ENCODE results near the gene KLHDC7A. TPM values are rescaled to one million over a fixed set of nuclear protein-coding genes. Genes with fewer than 3 reads are reported as not detected.
"Not testable (repeated sequence)": the region's sequence is repeated elsewhere in the genome, so short reads cannot be mapped to it uniquely, and the experiment has no call there.

The KLHDC7A gene
- not detected for total RNA-seq
- long read RNA-seq: 0 reads

- DNase-seq (no peak), ATAC-seq (ENCODE audit: poor library complexity) (peak; percentile 48)
- intact Hi-C loops (cut with DNase I): no loop called here
Observed at GRCh38 chr1:18480315-18481189, at the start of gene KLHDC7A. Gene KLHDC7A, plus strand, starts transcription at chr1:18480930. Its CDS starts 52 bp downstream, at chr1:18480982.

- DNase-seq: no peak
- no peak for ATAC-seq (ENCODE audit: poor library complexity)
- intact Hi-C loops (cut with DNase I): no loop called here
Observed at GRCh38 chr1:18434041-18434440, 46.7 kb upstream of the KLHDC7A start.

- intact Hi-C loops (cut with DNase I): no loop called here
- DNase-seq: no peak
- no peak for ATAC-seq (ENCODE audit: poor library complexity)
Observed at GRCh38 chr1:18440385-18441226, 40.1 kb upstream of the KLHDC7A start.

GRCh38 chr1:18443587-18444520 lies 36.9 kb upstream of the KLHDC7A start:
- DNase-seq: no peak
- intact Hi-C loops (cut with DNase I): no loop called here
- no peak for ATAC-seq (ENCODE audit: poor library complexity)

- no peak for DNase-seq
Observed at GRCh38 chr1:18444563-18444962, 36.2 kb upstream of the KLHDC7A start.

GRCh38 chr1:18446751-18447150 lies 34.0 kb upstream of the KLHDC7A start:
- DNase-seq (no peak), ATAC-seq (ENCODE audit: poor library complexity) (no peak)
- intact Hi-C loops (cut with DNase I): no loop called here

More at GRCh38 chr1:18444563-18444962, 36.2 kb upstream of the KLHDC7A start:
- intact Hi-C loops (cut with DNase I): no loop called here
- no peak for ATAC-seq (ENCODE audit: poor library complexity)

- ATAC-seq (ENCODE audit: poor library complexity): no peak
Observed at GRCh38 chr1:18447509-18448220, 33.1 kb upstream of the KLHDC7A start.

GRCh38 chr1:18448889-18449288 lies 31.8 kb upstream of the KLHDC7A start:
- DNase-seq (no peak), ATAC-seq (ENCODE audit: poor library complexity) (no peak)
- intact Hi-C loops (cut with DNase I): no loop called here

More at GRCh38 chr1:18447509-18448220, 33.1 kb upstream of the KLHDC7A start:
- no peak for DNase-seq
- intact Hi-C loops (cut with DNase I): no loop called here

- DNase-seq: no peak
- intact Hi-C loops (cut with DNase I): no loop called here
- no peak for ATAC-seq (ENCODE audit: poor library complexity)
Observed at GRCh38 chr1:18452550-18452949, 28.2 kb upstream of the KLHDC7A start.

GRCh38 chr1:18458133-18459092 lies 22.3 kb upstream of the KLHDC7A start:
- intact Hi-C loops (cut with DNase I): no loop called here
- DNase-seq (no peak), ATAC-seq (ENCODE audit: poor library complexity) (no peak)

- intact Hi-C loops (cut with DNase I): no loop called here
- ATAC-seq (ENCODE audit: poor library complexity) (no peak), DNase-seq (no peak)
Observed at GRCh38 chr1:18461656-18462055, 19.1 kb upstream of the KLHDC7A start.

- ATAC-seq (ENCODE audit: poor library complexity); intact Hi-C loops (cut with DNase I); DNase-seq: not testable (repeated sequence)
Observed at GRCh38 chr1:18462517-18462916, 18.2 kb upstream of the KLHDC7A start.

- DNase-seq (no peak), ATAC-seq (ENCODE audit: poor library complexity) (no peak)
- intact Hi-C loops (cut with DNase I): no loop called here
Observed at GRCh38 chr1:18463063-18463462, 17.7 kb upstream of the KLHDC7A start.

GRCh38 chr1:18463984-18464664 lies 16.6 kb upstream of the KLHDC7A start:
- intact Hi-C loops (cut with DNase I): no loop called here
- DNase-seq (no peak), ATAC-seq (ENCODE audit: poor library complexity) (no peak)

- ATAC-seq (ENCODE audit: poor library complexity): peak; percentile 34
- intact Hi-C loops (cut with DNase I): no loop called here
- DNase-seq: no peak
Observed at GRCh38 chr1:18464665-18465050, 16.1 kb upstream of the KLHDC7A start.

- intact Hi-C loops (cut with DNase I): no loop called here
- DNase-seq (no peak), ATAC-seq (ENCODE audit: poor library complexity) (no peak)
Observed at GRCh38 chr1:18466676-18467075, 14.1 kb upstream of the KLHDC7A start.

Data from Right ventricle myocardium superior (tissue), 1 donor.